ENCODE measurements around the gene VPS52.
A peak's percentile ranks its signal among the peaks of the same experiment; 100 is the strongest.

VPS52 gene

DNA sequence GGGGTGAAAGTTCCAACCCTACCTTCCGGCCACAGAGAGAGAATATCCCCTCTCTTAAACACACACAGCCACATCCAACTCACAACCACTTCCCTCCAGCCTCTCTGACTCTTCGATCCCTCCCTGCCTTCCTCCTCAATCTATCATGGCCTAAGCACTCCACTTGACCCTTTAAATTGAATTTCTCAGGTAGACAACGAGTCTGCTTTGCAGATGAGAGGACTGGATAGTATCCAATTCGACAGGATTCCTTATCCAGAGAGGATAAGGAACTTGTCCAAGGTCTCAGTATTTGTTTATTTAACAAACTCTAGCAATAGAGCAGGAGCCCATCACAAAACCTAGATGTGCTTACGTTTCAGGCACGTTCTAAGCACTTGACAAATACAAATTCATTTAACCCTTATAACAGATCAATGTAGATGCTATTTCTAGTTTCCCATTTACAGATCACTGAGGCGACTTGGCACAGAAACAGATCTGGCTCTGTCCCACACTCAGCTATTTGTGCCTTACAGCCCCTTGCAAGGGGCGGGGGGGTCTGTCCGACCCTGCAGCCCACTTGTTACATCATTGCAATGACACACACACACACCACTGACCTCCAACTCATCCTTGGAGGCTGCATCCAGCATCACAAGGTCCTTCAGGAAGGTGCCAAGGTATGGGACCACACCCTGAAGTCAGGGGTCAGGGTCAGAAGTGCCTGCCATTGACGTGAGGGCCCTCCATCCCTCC is 22.6 kb upstream of the VPS52 start:
- TF ChIP-seq, protein P1, sequence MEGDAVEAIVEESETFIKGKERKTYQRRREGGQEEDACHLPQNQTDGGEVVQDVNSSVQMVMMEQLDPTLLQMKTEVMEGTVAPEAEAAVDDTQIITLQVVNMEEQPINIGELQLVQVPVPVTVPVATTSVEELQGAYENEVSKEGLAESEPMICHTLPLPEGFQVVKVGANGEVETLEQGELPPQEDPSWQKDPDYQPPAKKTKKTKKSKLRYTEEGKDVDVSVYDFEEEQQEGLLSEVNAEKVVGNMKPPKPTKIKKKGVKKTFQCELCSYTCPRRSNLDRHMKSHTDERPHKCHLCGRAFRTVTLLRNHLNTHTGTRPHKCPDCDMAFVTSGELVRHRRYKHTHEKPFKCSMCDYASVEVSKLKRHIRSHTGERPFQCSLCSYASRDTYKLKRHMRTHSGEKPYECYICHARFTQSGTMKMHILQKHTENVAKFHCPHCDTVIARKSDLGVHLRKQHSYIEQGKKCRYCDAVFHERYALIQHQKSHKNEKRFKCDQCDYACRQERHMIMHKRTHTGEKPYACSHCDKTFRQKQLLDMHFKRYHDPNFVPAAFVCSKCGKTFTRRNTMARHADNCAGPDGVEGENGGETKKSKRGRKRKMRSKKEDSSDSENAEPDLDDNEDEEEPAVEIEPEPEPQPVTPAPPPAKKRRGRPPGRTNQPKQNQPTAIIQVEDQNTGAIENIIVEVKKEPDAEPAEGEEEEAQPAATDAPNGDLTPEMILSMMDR (conservative IDR thresholded peaks at IDR 0.05; ENCODE audit: low read depth, low read length) = no peak
- no peak overlapping the region for H3K4me3 ChIP-seq (ENCODE audit: low read length)
- no peak for DNase-seq (ENCODE audit: low read depth)

DNA sequence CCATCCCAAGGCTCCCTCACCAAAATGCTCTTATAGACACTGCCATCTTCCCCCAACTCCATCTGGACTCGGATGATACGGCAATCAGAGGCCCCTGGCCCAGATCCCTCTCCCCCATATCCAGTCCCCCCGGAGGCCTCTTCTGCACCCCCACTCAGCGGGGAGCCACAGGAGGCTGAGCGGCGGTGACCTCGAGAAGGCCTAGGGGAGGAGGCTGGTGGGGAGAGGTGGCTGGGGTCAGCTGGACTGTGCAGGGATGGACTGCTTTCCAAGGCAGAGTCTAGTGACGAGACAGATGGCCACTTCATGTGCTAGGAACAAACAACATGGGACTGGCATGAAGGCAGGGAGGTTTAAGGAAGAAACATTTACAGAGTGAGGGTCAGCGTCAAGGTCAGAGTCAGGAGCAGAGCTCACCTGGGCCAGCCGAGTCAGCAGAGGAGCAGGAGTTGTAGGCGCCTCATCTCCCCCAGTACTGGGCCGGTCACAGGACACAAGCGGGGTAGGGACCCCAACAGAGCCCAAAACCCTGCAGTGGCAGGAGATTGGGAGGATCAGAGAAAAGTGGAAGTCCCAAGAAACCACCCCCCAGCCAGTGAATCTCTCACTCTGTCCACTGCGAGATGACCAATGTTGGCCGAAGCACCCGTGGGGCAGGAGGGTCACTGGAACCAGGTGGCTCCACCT is 21.5 kb upstream of the VPS52 start:
- TF ChIP-seq, protein P1 (conservative IDR thresholded peaks at IDR 0.05; ENCODE audit: low read depth, low read length) = no peak
- no peak for DNase-seq (ENCODE audit: low read depth)
- H3K4me3 ChIP-seq (ENCODE audit: low read length) = no peak overlapping the region

DNA sequence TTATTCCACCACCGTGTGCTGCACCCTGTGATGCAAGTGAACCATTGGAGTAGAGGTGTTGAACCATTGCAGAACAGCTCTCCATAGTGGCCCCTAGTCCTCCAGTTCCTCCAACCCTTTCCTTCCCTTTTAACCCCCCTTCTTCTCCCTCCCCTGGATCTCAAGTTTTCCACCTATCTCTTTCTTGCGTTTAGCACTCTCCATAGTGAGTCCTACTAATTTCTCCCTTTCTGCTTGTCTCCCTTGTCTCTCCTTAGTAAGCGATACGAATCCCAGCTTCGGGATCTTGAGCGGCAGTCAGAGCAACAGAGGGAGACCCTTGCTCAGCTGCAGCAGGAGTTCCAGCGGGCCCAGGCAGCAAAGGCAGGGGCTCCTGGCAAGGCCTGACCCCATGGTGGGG is 18.8 kb upstream of the VPS52 start:
- no peak for DNase-seq (ENCODE audit: low read depth)
- H3K4me3 ChIP-seq (ENCODE audit: low read length) = peak overlapping the region; percentile 97
- TF ChIP-seq, protein P1 (conservative IDR thresholded peaks at IDR 0.05; ENCODE audit: low read depth, low read length) = no peak

DNA sequence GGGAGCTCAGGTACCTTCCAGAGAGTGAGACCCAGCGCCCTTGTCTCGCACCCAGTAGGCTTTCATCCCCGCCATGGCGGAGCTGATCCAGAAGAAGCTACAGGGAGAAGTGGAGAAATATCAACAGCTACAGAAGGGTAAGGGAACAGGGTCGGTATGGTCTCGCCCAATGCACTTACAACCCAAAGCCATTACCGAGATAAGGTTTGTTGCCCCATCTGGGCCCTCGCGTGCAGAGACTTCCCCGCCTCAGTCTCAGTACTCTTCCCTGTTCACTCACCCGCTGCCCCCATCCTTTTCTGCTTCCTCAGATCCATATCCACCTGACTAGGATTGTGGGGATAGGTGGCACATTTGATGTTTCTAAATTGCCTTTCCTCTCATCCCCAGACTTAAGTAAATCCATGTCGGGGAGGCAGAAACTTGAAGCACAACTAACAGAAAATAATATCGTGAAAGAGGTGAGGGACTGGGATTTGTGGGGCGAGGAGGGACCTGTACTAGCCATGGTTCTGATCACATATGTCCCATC is 18.2 kb upstream of the VPS52 start:
- DNase-seq (ENCODE audit: low read depth) = no peak
- TF ChIP-seq, protein P1 (conservative IDR thresholded peaks at IDR 0.05; ENCODE audit: low read depth, low read length) = no peak
- H3K4me3 ChIP-seq (ENCODE audit: low read length) = peak overlapping the region; percentile 97

DNA sequence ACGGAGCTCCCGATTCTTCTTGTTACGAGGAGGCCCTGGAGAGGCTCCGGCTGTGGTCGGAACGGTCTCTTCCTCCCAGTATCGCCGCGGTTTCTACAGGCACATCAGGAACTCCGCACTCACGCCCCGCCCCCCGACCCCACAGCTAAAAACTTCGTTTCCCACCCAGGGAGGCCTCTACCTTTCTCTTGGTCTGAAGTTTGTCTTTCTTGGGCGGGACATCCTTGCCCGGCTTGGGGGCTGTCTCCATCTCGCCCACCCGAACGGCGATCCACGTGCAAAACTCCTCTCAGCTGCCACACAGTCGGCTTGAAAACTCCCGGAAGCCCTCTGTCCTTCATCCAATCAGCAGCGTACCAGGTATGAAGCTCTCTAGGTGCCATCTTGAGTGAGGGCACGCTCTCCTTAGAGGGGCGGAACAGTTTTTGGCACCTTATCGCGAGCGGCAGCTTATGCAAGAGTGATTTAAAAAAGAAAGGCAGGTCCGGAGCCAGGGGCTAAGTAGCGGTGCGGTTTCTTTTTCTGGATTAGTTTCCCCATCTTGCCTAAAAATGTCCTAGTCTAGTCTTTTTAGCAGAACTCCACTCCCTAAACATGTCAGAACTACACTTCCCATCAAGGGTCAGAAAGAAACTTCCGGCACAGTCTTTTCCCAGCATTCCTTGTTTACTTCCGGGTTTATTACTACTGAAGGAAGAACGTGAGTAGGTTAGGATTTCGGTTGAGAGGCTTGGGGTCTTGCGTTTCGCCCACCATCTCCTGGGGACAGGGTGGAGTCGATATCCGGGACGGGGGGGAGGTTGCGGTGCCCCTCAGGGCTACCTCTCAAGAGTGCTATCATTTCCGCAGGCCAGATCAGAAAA is 17.5 kb upstream of the VPS52 start, which contains the start of the genes PFDN6 and WDR46:
Gene PFDN6, plus strand, starts transcription at position 681 of the 863 bp plus-strand sequence. CDS start 256 bp downstream, outside the sequence.
Gene WDR46, minus strand, starts transcription at position 319 of the 863 bp plus-strand sequence. Its CDS starts 69 bp downstream, at position 250.
- DNase-seq (ENCODE audit: low read depth) = peak; percentile 54
- TF ChIP-seq, protein P1 (conservative IDR thresholded peaks at IDR 0.05; ENCODE audit: low read depth, low read length) = no peak
- H3K4me3 ChIP-seq (ENCODE audit: low read length) = peak within 1 kb of the TSS; percentile 97

DNA sequence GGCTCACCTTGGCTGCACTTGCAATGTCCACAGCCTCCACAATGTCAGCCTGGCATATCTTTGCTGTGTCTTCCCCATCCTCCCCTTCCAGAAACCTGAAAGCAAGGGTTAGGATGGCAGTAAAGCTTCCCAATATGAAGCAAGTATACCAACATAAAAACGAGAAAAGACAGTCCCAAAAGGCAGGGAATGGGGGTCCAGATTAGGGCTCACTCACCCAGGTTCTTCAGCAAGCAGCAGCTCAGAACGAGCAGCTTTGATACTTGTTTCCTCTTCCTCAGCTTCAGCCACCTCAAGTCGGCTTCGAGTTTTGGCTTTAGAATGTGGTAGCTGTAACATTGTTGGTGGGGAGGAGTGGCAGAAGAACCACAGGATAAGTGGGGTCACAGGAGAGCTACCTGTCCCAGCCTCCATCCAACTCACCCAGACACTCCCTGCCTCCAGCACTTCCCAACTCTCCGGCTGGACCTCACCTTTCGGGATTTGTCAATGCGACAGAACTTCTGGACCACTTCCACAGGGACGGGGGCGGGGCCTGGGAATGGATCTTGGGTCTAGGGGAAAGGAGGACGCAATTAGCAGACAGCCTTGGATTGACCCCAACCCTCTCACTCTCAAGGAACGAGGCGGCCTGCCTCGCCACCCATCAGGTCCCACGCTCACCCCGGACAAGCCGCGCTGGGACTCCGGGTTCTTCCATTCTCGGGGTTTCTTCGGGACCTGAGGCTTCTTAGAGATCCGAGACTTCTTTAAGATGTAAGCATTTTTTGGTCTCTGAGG is 16.7 kb upstream of the VPS52 start:
- H3K4me3 ChIP-seq (ENCODE audit: low read length) = peak overlapping the region; percentile 97
- TF ChIP-seq, protein P1 (conservative IDR thresholded peaks at IDR 0.05; ENCODE audit: low read depth, low read length) = no peak
- DNase-seq (ENCODE audit: low read depth) = no peak

Data from retinal pigment epithelial cell (primary cell).